Measurements from ENCODE around the gene TRIM63.

DNA sequence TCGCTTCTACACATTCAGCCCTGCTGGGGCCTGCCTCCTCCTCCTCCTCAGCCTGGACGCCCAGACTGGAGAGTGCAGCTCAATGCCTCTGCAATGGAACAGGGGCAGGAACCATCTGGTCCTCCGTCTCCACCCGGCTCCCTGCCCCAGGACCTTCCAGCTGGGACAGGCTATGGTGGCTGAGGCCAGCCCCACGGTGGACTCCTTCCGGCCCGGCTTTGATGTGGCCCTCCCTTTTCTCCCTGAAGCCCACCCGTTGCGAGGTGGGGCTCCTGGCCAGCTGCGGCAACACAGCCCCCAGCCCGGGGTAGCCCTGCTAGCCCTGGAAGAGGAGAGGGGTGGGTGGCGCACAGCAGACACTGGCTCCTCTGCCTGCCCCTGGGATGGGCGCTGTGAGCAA, 44.4 kb downstream of the TRIM63 start:
- TF ChIP-seq, protein P1, sequence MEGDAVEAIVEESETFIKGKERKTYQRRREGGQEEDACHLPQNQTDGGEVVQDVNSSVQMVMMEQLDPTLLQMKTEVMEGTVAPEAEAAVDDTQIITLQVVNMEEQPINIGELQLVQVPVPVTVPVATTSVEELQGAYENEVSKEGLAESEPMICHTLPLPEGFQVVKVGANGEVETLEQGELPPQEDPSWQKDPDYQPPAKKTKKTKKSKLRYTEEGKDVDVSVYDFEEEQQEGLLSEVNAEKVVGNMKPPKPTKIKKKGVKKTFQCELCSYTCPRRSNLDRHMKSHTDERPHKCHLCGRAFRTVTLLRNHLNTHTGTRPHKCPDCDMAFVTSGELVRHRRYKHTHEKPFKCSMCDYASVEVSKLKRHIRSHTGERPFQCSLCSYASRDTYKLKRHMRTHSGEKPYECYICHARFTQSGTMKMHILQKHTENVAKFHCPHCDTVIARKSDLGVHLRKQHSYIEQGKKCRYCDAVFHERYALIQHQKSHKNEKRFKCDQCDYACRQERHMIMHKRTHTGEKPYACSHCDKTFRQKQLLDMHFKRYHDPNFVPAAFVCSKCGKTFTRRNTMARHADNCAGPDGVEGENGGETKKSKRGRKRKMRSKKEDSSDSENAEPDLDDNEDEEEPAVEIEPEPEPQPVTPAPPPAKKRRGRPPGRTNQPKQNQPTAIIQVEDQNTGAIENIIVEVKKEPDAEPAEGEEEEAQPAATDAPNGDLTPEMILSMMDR (conservative IDR thresholded peaks at IDR 0.05; ENCODE audit: low read length): no peak
- TF ChIP-seq EZH2phosphoT487 (IDR thresholded peaks at IDR 0.05; ENCODE audit: borderline replicate concordance, low read depth, low read length): no peak

All from OCI-LY7 (cell line).